HG03460 (cell line): ENCODE data around the gene TEPSIN.
"Not testable (repeated sequence)": the region's sequence is repeated elsewhere in the genome, so short reads cannot be mapped to it uniquely, and the experiment has no call there.

Experiments
- ATAC-seq: cut with Tn5 transposase; IDR thresholded peaks from one replicate; pipeline ENCODE4 v1.9.1; 2021; ENCODE audit not compliant: unreplicated experiment

The TEPSIN gene

DNA sequence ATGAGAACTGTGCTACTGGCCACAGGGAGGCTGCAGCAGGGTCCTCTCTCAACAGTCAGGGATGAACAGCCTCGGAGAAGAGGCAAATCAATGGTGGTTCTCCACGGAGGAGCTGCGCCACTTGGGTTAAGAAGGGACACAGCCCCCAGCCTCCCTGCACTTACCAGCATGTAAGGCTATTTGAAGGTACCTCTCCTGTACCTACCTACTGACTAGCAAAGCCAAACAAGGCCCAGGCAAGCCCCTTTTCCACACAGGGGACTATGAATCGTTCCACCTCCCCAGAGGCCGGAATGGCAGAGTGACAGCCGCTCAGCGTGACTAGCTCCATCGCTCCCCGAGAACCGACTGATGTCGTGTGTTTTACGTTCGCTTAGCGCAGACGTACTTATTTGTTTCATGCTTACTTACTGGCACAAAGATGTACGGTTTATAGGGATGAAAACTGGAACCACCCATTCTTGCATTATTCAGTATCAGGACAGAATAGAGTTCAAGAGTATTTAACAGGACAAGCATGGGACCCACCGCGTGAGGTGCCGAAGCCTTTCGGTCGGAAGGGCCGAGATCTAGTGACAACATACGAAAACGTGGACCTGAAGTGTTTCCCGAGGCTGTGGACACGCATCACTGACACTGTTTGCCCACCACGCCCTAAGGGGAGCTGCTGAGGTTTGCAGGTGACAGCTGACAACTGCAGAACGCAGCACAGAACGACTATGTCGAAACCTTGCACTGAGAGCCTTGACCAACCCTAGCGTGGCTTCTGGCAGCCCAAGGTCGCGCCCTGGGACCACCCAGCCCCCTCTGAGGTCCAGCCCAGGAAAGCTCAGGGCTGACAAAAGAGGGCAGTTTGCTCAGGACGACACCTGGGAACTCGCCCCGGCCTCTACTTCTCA lies 1.0 kb downstream of the TEPSIN start:
- no peak for ATAC-seq

GRCh38 chr17:81236784-81237183 lies 2.1 kb downstream of the TEPSIN start:
- no peak for ATAC-seq

GRCh38 chr17:81235822-81236740 lies 2.8 kb downstream of the TEPSIN start:
- no peak for ATAC-seq

DNA sequence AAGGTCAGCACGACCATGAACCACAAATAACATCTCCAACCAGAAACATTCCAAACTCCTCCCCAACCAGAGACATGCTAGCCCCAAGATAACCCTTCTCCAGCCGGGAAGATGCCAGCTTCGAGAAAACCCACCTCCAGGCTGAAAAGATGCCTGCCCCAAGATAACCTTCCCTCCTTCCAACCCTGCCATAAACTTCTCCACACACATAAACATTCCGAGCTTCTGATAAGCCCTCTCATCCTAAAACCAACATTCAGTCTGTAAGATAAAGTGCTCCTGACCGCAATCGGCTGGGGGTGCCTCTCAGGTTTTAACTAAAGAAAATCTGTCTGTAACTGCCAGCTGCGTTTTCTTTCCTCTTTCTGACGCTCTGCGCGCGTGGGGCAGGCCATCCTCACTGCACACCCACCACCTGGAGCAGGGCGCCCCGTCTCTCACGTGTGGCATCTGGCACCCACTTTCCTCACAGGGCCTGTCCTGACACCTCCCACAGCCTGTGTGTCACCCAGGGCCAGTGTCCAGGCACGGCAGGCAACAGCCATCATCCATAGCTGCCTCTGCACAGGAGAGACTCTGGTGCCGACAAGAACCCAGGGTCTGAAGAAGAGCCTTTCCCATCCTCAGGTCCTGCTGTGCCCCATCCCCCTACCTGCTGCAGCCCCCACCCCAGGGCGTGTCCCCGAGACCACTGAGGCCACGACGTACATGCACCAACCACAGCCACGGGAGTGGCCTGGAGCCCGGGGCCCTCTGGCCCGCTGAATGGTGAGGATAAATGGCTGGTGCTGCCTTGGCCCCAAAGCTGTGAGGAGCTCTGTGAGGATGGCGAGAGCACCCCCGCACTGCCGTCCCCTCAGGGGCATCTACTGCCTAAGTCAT lies 3.7 kb downstream of the TEPSIN start:
- ATAC-seq: no peak

- no peak for ATAC-seq
Observed at GRCh38 chr17:81234506-81234855, 4.4 kb downstream of the TEPSIN start.

- ATAC-seq: no peak
Observed at GRCh38 chr17:81233811-81234505, 4.9 kb downstream of the TEPSIN start.

- no peak for ATAC-seq
Observed at GRCh38 chr17:81233316-81233715, 5.5 kb downstream of the TEPSIN start.

GRCh38 chr17:81232616-81233241 lies 6.1 kb downstream of the TEPSIN start:
- ATAC-seq: no peak

DNA sequence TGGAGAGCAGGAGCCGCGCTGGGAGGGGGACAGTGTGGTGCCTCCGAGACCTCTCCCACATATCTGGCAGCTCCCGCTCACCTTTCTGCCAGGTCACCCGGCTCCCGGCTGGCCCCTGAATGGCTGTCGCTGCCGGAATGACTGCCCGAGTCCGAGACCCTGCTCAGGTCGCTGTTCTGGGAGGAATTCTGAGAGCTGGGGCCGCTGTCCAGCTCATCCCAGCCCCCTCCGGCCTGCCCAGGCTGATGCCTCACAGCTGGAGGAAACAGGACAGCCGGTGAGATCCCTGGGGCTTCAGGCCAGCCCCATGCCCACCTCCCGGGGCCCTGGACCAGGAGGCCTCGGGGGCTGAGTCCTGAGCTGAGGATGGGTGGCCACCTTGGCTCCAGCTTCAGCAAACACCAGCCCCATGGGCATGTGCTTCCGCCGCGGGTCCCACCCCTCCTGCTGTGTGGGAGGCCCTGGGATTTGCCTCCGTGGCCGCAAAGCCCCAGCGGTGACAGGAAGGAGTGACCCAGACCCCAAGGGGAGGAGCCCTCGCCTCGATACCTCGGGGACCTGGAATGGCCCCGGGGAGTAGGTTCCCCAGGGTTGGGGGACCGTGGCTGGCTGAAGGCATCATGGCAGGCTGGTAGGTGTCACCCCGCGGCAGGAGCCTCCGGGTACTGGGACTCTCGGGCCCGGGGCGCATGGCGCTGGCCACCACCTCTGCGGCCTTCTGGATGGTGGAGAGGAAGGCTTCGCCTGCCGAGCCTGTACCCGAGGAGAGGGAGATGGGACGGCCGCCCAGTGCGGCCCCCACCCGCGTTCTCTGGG lies 6.9 kb downstream of the TEPSIN start:
- no peak for ATAC-seq

DNA sequence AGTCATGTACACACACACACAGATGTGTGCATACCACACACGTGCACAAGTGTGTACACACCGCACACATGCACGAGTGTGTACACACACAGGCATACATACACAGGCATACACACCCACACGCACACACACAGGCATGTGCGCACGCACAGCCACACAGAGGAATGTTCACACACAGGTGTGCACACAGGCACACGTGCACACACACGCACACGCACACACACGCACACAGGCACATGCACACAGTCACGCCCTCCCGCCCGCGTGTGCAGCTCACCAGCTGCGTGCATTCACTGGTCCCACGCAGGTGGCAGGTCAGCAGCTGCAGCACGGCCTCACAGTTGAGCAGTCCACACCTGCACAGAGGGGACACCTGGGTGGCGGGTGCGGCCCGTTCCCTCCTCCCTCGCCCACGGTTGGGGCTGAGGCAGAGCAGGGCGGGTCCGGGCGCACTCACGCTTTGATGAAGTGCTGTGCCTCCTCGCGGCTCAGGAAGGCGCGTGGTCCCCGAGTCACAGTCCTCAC lies 7.7 kb downstream of the TEPSIN start:
- no peak for ATAC-seq

DNA sequence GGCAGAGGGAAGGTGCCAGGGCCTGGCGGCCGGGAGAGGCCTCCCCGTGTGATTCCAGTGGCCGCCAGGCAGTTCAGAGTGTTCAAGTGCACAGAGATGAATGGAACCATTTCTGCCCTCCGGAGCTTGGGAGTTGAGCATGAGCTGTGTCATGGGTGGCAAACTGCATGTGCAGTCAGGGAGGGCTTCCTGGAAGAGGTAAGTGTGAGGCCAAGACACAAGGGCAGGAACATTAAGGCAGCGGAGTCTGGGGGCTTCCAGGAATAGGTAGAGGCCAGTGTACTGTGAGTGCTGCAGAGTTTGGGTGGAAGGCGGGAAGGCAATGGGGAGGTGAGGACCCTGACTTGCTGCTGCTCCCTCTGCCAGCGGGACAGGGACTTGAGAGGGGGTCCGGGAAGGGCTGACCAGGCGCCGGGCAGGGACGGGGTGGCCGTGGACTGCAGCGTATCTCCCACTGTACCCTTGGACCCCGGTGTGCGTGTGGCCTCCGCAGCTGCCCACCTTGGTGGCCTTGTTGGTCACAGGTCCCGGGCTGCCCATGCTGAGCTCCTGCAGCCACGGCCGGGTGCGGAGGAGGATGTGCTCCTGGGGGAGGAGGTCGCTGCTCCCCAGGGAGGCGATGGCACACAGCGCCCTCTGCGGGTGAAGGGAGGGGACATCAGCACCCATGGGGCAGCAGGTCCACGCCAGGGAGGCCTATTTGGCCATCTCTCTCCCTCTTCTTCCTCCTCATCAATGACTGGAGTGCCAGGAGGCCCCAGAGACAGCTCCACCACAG lies 8.6 kb downstream of the TEPSIN start:
- no peak for ATAC-seq

- no peak for ATAC-seq
Observed at GRCh38 chr17:81229666-81229920, 9.3 kb downstream of the TEPSIN start.

GRCh38 chr17:81228834-81229665 lies 9.8 kb downstream of the TEPSIN start:
- no peak for ATAC-seq

DNA sequence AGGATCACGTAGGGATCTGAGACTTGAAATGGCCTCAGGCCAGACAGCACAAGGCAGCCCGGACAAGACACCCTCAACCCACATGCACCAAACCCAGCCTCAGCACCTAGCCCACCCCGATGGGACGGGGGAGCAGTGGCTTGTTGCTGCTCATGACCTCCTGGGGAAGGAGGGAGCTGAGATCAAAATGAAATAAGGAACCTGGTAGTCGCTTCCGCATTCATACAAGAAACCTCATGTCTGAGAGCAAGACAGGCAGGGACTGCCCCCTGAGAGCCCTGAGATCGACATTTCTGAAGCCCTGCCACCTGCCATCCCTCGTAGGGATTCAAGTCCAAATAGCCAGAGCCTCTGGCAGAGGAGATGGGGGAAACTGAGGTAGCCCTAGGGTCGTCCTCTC lies 10.4 kb downstream of the TEPSIN start:
- no peak for ATAC-seq

DNA sequence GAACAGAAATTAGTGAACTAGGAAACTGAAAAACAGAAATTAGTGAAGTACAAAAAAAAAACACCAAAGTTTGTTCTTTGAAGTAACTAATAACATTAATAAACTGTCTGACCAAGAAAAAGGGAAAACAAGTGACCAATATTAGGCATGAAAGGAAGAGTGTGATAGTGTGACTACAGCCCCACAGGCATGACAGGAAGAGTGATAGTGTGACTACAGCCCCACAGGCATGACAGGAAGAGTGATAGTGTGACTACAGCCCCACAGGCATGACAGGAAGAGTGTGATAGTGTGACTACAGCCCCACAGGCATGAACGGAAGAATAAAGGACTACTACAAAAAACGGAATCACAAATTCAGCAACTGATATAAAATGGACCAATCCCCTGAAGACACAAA lies 11.2 kb downstream of the TEPSIN start:
- not testable (repeated sequence) for ATAC-seq

GRCh38 chr17:81223762-81224130 lies 15.1 kb downstream of the TEPSIN start:
- no peak for ATAC-seq

DNA sequence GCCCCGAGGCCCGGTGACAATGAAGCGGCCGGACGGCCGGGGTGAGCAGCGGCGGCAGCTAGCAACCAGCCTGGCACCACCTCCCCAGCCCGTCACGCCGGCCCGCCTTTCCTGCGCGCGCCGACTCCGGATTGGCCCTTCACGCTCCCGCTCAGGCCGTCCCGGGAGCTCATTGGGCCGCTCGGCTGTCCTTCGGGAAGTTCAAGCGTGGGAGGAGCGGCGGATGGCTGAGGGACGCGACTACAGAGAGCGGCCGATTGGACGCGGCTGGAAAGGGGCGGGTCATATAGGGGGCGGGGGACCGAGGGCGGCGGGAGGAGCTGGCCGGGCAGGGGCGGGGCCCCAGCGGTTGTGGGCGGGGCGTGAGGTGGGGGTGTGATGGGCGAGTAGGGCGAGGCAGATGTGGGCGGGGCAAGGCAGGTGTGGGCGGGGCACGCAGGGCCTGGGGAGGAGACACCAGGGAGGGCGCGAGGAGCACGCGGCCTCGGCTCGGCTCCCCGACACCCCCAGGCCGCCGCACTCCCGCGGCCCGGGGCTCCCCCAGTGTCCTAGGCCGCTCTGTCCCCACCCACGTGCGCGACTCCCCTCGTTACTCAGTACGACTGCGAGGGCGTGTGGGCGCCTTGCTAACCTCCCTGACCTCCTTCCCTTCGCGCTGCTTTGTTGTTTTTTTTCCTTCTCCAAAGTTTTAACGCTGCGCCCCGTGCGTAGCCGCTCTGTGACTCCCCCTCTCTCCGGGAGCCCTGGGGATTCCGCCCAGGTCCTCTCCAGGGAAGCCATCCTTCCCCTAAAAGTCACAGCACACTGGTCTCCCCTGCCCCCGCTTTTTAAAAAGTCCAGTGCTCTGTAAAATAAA lies 15.7 kb downstream of the TEPSIN start, which contains the start of gene CEP131:
Gene CEP131, minus strand, starts transcription at position 60 of the 856 bp plus-strand sequence. CDS start 2,909 bp downstream, outside the sequence.
- ATAC-seq: peak; percentile 89
